ENCODE results near the gene PCDH1.

Gene PCDH1

DNA sequence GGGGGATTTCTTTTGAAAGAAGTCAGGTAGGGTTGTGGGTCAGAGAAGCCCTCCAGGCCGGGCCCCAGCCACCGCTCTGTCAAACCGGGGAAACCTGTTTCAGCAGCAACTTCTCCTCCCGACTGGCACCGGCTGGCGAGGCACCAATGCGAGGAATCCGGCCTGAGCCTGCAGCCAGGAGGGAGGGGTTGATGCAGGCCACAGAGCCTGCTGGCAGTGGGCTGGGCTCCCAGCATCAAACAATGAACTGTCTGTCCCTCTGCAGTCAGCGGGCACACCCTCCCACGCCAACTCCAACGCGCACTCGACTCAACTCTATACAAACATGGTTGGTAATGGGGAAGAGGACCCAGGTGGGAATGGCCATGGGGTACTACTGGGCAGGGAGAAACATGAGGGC lies 12.1 kb downstream of the PCDH1 start:
- Histone ChIP-seq H4K20me1 (ENCODE audit: insufficient read depth, low read length) (no peaks in the 10 kb centered on the region), H3K36me3 (ENCODE audit: insufficient read depth, low read length) (no peaks in the 10 kb centered on the region), H3K27me3 (ENCODE audit: insufficient read depth, low read length) (peaks cover 13% of the 10 kb centered on the region; the same call in 1 of the 2 replicates), H3K9ac (ENCODE audit: low read length) (no peak overlapping the region), H3K9me3 (ENCODE audit: low read length) (no peaks in the 10 kb centered on the region), H3K9me2 (ENCODE audit: low read depth, low read length) (no peaks in the 10 kb centered on the region), H3K79me2 (ENCODE audit: insufficient read depth, low read length) (no peaks in the 10 kb centered on the region), H3K4me3 (ENCODE audit: low read depth, low read length, poor library complexity, severe bottlenecking) (no peak overlapping the region), H3K27ac (ENCODE audit: low read depth, low read length, poor library complexity, severe bottlenecking) (no peak overlapping the region), H3F3A (ENCODE audit: insufficient read depth, low read length) (no peaks in the 10 kb centered on the region), H2AFZ (ENCODE audit: low read length) (no peak overlapping the region), H3K4me2 (ENCODE audit: low read length) (no peak overlapping the region), H3K4me1 (ENCODE audit: insufficient read depth, low read length, severe bottlenecking) (no peaks in the 10 kb centered on the region)
- TF ChIP-seq EZH2 (IDR thresholded peaks at IDR 0.05; ENCODE audit: borderline replicate concordance, low read length), result no peak
- TF ChIP-seq, protein P1, sequence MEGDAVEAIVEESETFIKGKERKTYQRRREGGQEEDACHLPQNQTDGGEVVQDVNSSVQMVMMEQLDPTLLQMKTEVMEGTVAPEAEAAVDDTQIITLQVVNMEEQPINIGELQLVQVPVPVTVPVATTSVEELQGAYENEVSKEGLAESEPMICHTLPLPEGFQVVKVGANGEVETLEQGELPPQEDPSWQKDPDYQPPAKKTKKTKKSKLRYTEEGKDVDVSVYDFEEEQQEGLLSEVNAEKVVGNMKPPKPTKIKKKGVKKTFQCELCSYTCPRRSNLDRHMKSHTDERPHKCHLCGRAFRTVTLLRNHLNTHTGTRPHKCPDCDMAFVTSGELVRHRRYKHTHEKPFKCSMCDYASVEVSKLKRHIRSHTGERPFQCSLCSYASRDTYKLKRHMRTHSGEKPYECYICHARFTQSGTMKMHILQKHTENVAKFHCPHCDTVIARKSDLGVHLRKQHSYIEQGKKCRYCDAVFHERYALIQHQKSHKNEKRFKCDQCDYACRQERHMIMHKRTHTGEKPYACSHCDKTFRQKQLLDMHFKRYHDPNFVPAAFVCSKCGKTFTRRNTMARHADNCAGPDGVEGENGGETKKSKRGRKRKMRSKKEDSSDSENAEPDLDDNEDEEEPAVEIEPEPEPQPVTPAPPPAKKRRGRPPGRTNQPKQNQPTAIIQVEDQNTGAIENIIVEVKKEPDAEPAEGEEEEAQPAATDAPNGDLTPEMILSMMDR (IDR thresholded peaks at IDR 0.05; ENCODE audit: low read length), result no peak

DNA sequence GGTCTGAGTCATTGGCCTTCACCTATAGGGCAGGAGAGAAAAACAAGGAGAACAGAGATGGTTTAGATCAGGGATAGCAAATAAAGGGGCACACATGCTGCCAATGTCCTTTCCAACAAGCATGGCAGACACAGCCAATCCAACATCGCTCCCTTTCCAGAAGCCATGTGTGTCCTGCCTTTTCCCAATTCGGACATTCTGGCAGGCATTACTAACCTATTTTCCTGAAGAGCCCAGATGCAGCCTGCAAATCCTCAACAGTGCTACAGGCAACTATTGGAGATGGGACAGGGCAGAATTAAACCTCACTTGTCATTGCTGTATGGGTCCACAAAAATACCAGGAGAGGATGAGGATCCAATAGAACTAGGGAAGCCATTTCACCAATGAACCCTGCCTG lies 12.8 kb downstream of the PCDH1 start:
- H2AFZ ChIP-seq (ENCODE audit: low read length), result no peak overlapping the region
- no peaks in the 10 kb centered on the region for H3K9me2 ChIP-seq (ENCODE audit: low read depth, low read length)
- H3K4me3 ChIP-seq (ENCODE audit: low read depth, low read length, poor library complexity, severe bottlenecking), result no peak overlapping the region
- no peak overlapping the region for H3K4me2 ChIP-seq (ENCODE audit: low read length)
- H4K20me1 ChIP-seq (ENCODE audit: insufficient read depth, low read length), result no peaks in the 10 kb centered on the region
- H3K4me1 ChIP-seq (ENCODE audit: insufficient read depth, low read length, severe bottlenecking), result no peaks in the 10 kb centered on the region
- H3K27me3 ChIP-seq (ENCODE audit: insufficient read depth, low read length), result peaks cover 7% of the 10 kb centered on the region; the same call in 1 of the 2 replicates
- TF ChIP-seq, protein P1 (IDR thresholded peaks at IDR 0.05; ENCODE audit: low read length), result no peak
- no peak for TF ChIP-seq EZH2 (IDR thresholded peaks at IDR 0.05; ENCODE audit: borderline replicate concordance, low read length)
- H3K9me3 ChIP-seq (ENCODE audit: low read length), result no peaks in the 10 kb centered on the region
- H3K36me3 ChIP-seq (ENCODE audit: insufficient read depth, low read length), result no peaks in the 10 kb centered on the region
- no peaks in the 10 kb centered on the region for H3F3A ChIP-seq (ENCODE audit: insufficient read depth, low read length)
- H3K27ac ChIP-seq (ENCODE audit: low read depth, low read length, poor library complexity, severe bottlenecking), result no peak overlapping the region
- H3K9ac ChIP-seq (ENCODE audit: low read length), result no peak overlapping the region
- H3K79me2 ChIP-seq (ENCODE audit: insufficient read depth, low read length), result no peaks in the 10 kb centered on the region

DNA sequence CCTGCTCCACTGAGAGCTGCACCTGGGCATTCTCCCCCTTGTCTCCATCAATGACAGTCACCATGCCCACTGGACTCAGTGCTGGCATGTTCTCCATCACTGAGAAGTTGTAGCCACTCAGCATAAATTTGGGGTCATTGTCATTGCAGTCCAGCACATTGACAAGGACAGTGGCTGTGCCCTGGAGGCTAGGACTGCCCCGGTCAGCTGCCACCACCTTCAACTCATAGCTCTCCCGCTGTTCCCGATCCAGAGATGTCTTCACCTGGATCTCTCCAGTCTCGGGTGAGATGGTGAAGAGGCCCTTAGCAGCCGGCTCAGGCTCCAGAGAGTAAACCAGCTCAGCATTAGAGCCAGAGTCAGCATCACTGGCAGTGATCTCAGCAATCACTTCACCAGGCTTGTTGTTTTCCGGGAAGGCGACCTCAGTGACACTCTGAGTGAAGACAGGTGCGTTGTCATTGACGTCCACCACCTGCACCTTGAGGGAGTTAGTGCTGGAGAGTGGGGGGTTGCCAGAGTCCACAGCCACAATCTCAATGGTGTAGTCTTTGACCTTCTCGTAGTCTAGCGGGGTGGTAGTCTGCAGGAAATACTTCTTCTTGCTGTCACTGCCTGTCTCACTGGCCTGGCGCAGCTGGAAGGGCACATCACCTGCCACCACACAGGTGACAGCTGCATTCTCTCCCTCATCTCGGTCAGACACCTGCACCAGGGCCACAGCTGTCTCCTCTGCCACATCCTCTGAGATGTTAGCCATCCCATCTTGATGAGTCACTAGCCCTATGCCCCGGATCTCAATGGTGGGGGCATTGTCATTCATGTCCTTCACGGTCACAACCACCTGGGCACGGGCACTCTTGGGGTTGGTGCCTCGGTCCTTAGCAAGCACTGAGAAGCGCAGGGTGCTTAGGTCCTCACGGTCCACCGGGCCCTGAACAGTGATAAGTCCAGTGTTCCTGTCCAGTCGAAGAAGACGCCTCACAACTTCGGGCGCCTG lies 13.5 kb downstream of the PCDH1 start:
- H3K27me3 ChIP-seq (ENCODE audit: insufficient read depth, low read length), result peaks cover 3% of the 10 kb centered on the region; the same call in 1 of the 2 replicates
- H3K27ac ChIP-seq (ENCODE audit: low read depth, low read length, poor library complexity, severe bottlenecking), result no peak overlapping the region
- H3K4me1 ChIP-seq (ENCODE audit: insufficient read depth, low read length, severe bottlenecking), result no peaks in the 10 kb centered on the region
- no peak overlapping the region for H3K9ac ChIP-seq (ENCODE audit: low read length)
- no peak overlapping the region for H3K4me2 ChIP-seq (ENCODE audit: low read length)
- no peaks in the 10 kb centered on the region for H3F3A ChIP-seq (ENCODE audit: insufficient read depth, low read length)
- no peaks in the 10 kb centered on the region for H3K9me3 ChIP-seq (ENCODE audit: low read length)
- no peaks in the 10 kb centered on the region for H3K36me3 ChIP-seq (ENCODE audit: insufficient read depth, low read length)
- no peaks in the 10 kb centered on the region for H4K20me1 ChIP-seq (ENCODE audit: insufficient read depth, low read length)
- H3K4me3 ChIP-seq (ENCODE audit: low read depth, low read length, poor library complexity, severe bottlenecking), result no peak overlapping the region
- no peaks in the 10 kb centered on the region for H3K79me2 ChIP-seq (ENCODE audit: insufficient read depth, low read length)
- H3K9me2 ChIP-seq (ENCODE audit: low read depth, low read length), result no peaks in the 10 kb centered on the region
- no peak overlapping the region for H2AFZ ChIP-seq (ENCODE audit: low read length)
- TF ChIP-seq, protein P1 (IDR thresholded peaks at IDR 0.05; ENCODE audit: low read length), result no peak
- no peak for TF ChIP-seq EZH2 (IDR thresholded peaks at IDR 0.05; ENCODE audit: borderline replicate concordance, low read length)

Data from OCI-LY1 (cell line).